Fibroblast of skin of abdomen (primary cell): Measurements from ENCODE around the gene FAM98C.
"Not testable (repeated sequence)": the region's sequence is repeated elsewhere in the genome, so short reads cannot be mapped to it uniquely, and the experiment has no call there.

ENCODE experiments used
- DNase-seq: peaks from one replicate; pipeline ENCODE4 v3.0.0-alpha.2; 2013

Gene FAM98C

DNA sequence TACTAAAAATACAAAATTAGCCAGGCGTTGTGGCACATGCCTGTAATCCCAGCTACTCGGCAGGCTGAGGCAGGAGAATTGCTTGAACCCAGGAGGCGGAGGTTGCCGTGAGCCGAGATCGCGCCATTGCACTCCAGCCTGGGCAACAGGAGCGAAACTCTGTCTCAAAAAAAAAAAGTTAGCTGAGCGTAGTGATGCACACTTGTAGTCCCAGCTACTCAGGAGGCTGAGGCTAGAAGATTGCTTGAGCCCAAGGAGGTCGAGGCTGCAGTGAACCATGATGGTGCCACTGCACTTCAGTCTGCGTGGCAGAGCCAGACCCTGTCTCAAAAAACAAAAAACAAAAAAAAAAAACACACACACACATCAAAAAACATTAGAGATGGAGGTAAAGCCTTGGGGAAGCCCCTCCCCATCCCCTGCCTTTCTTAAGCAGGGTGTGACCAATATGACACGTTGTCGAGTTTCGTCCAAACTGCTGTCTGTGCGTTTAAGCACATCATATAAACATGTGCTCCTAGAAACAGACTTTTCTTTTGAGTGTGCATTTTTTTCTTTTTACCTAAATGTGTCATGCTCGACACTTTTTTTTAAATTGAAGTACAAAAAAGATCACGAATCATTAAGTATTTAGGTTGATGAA is 24.3 kb downstream of the FAM98C start:
- DNase-seq: not testable (repeated sequence)

DNA sequence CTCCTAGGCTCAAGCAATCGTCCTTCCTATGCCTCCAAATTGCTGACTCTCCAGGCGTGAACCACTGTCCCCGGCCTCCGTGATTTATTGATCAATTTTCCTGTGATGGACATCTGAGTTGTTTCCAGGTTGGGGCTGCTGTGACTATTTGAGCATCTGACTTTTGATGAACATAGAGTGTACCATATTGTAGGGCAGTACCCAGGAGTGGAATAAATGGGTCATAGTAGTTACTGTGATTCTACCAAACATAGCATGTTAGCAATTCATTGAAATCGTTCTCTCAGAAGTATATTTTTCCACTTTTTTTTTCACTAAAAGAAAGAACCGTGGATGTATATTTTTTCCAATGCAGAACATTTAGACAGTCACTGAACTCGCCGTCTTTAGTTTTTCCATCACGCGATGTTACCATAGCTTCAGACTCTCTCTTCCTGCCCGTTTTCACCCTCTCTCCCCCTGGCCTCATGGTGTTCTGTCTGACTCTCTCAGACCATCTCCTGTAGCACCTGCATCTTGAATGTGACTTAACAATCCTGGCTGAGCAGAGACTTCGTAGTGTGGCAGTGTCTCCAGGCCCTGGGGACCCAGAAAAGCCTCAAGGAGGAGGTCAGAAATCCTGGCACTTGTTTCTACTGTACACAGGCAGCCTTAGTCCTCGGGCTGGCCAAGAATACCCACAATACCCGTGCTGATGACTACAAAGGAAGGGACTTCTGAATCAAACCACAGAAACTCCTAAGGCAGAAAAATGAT is 26.3 kb downstream of the FAM98C start:
- DNase-seq: no peak

DNA sequence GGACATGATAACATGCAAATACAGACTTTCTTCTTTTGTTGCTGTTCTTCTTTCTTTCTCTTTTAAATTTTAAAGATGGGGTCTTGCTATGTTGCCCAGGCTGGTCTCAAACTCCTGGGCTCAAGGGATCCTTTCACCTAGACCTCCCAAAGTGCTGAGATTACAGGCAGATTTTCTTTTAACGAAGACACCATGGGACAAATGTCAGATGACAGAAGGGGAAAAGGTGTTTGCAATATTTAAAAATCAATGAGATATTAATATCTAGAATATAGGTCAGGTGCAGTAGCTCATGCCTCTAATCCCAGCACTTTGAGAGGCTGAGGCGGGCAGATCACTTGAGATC is 26.9 kb downstream of the FAM98C start:
- DNase-seq: no peak

DNA sequence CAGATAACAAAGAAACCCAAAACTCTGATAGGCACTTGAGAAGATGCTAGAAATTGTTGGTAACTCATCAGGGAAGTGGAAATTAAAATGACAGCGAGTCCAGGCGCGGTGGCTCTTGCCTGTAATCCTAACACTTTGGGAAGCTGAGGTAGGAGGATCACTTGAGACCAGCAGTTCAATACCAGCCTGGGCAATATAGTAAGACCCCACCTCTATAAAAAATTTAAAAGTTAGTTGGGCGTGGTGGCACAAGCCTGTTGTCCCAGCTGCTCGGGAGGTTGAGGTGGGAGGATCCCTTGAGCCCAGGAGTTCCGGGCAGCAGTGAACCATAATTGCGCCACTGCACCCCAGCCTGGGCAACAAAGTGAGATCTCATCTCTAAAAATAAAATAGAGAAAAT is 28.0 kb downstream of the FAM98C start:
- DNase-seq: no peak

DNA sequence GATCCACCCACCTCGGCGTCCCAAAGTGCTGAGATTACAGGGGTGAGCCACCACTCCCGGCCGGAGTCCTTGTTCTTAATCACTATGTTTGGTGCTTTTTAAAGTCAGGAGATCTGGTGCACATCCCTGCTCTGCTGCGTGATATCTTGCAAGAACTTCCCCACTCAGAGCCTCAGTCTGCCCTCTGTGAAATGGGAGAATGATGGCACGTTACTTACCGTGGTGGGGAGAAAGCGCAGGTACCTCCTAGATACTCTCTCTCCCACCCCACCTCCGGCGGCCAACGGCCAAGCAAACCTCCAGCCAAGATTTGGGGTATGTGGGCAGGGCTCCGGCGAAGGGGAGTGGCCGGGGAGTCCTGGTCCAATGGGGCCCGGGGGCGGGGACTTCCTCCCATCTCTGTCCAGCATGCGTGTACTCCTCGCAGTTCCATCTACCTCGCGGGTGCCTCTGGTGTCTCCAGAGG is 30.4 kb downstream of the FAM98C start, which contains the start of gene RYR1:
Gene RYR1 (plus strand): TSS at position 424 of the 466 bp plus-strand sequence. CDS start 139 bp downstream, outside the sequence.
- no peak for DNase-seq

DNA sequence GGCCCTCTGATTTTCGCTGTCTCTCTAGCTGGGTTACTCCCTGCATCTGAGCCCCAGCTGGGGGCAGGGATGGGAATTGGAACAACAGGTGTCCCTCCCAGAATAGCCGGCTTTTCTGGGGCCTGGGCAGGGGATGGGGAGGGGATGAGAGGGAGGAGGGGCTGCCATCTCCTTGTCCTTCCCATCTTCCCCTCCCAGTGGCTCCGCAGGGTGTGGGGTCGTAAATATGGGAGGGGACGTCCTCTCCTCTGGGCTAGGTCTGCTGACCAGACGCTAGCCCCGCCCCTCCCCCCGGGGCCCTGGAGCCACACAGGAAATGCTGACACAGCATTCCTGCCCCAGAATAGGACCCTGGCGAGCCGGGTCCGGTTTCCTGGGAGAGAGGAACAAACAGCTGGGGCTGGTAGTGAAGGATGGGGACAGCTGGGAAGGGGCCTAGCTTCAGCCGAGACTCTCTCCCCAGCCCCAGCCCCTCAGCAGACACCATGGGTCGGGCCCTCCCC is 31.7 kb downstream of the FAM98C start:
- DNase-seq: no peak

DNA sequence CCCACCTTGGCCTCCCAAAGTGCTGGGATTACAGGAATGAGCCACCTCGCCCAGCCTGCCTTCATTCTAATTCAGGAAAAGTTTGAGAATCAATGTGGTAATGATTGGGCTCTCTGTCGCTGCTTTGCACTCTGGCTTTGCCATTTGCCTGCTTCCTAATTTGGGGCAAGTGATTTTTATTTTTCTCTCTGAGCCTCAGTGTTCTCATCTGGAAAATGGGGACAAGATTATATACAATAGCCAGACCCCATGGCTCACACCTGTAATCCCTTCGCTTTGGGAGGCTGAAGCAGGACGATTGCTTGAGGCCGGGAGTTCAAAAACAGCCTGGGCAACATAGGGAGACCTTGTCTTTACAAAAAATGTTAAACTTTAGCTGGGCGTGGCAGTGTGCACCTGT is 34.4 kb downstream of the FAM98C start:
- no peak for DNase-seq

DNA sequence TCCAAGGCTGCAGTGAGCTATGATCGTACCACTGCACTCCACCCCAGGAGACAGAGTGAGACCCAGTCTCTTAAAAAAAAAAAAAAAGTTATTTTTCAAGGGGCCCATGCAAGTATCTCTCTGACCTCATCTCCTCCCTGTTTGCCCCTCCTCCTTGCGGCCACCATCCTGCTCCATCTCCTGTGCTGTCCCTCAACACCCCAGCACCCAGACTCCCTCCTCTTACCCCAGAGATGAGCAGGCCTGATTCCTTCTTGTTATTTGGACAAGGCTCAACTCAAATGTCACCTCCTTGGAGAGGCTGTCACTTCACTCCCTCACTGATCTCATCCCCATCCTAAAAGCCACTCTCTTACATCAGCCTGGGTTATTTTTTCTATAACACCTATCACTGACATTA is 35.0 kb downstream of the FAM98C start:
- DNase-seq: no peak

DNA sequence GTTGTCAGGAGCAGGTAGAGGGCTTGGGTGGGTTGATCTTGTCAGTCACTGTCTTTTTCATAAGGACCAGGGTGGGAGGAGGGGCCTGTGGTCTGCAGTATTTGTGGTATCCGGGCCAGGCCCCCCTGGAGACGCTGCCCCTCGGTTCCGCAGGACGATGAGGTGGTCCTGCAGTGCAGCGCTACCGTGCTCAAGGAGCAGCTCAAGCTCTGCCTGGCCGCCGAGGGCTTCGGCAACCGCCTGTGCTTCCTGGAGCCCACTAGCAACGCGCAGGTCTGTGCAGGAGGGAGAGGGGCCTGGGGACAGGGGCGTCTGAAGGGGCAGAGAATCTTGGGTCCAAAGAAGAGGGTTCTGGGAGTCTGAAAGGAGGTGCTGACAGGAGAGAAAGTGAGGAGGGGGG is 37.7 kb downstream of the FAM98C start:
- DNase-seq: no peak

DNA sequence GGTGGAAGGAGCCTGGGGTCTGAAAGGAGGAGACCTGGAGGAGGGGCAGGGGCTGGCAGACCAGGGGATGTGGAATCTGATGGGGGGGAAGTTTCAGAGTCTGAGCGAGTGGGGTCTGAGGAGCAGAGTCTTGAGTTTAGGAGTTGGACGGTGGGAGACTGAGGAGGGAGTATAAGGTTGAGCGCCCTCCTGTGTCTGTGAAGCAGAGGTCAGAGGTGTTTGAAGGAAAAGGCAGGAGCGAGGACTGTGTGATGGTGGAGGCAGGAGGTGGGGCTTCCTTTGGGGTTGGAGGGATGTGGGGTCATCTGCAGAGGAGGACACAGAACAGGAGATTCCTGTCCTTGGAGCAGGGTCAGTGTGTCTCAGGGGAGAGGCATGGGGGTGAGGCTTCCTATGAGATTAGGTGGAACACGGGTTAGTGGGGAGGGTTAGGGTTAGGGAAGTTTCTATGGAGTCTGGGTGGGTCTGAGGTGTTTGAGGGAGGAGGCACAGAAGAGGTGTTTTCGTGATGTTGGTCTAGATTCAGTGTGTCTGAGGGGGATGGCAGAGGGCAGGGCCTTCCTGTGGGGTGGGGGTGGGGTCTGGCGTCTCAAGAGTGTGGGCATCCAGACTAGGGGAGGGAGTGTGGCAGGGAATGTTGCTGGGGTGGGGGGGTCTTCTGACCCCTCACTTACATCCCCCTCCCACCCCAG is 38.9 kb downstream of the FAM98C start:
- DNase-seq: no peak

DNA sequence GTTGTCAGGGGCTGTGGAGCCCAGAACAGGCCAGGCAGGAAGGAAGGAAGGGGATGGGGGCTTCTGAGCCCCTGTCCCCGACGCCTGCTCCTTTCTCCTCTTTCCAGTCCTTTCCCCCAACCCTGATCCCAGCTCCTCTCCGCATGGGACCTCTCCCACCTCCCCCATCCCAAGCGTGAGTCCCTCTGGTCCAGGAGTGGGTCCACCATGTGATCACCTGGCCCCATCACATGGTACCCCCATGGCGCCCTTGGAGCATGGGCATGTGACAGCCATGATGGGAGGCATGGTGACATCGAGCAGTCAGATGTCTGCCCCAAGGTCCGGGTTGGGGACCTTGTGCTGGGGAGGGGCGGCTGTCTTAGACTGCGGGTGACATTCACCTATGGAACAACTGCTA is 39.8 kb downstream of the FAM98C start:
- DNase-seq: no peak

DNA sequence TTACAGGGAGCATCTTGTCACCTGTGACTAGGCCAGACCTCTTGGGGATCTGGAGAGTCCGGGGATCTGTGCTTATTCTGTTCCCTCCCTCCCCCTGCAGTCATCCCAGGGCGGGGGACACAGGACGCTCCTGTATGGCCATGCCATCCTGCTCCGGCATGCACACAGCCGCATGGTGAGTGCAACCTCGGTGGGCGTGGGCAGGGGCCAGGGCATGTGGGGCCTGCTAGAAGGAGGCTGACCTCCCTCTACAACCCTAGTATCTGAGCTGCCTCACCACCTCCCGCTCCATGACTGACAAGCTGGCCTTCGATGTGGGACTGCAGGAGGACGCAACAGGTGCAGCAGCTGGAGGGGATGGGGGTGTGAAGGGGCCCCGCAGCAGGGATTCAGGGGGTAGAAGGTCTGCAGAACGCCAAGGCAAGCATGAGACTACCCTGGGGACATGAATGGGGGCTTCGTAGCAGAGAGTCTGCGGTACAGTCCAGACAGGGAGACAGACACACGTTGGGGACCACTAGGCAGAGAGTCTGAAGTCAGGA is 40.6 kb downstream of the FAM98C start:
- no peak for DNase-seq

DNA sequence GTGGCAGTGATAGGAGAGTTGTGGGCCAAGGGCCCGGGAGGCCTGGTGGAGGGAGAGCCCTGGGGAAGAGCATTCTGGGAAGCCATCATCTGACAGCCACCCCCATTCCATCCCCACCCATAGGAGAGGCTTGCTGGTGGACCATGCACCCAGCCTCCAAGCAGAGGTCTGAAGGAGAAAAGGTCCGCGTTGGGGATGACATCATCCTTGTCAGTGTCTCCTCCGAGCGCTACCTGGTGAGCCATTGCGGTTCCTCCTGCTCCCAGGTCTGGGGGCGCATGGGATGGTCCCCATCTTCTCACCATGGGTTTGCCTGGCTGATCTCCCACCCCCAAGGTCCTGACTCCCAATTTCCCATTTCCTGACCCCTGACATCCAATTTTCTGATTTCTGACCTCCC is 41.1 kb downstream of the FAM98C start:
- DNase-seq: no peak

DNA sequence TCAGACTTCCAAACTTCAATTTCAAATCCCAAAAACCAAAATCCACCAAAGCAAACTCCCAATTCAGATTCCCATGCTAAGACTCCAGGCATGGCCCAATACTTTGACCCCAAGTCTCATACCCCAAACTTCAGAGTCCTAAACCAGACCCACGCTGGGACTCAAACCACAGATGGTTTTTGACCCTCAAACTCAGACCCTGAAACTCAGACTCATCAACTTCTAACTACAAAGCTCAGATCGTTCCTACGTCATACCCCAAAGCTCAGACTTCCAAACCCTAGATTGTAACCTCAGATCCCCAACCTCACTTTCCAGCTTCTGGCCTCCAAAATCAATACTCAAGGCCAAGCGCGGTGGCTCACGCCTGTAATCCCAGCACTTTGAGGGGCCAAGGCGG is 42.5 kb downstream of the FAM98C start:
- no peak for DNase-seq

DNA sequence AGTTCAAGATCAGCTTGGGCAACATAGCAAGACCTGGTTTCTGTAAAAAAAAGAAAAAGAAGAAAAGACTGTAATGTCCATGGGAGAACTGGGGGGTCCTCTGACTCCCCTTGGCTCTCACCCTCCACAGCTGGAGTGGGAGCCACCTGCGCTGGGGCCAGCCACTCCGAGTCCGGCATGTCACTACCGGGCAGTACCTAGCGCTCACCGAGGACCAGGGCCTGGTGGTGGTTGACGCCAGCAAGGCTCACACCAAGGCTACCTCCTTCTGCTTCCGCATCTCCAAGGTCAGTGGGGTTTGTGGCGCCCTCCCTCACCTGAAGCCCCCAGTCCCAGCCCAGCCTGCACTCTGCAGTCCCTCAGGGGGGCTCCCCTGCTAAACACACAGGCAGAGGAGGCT is 45.3 kb downstream of the FAM98C start:
- DNase-seq: no peak

DNA sequence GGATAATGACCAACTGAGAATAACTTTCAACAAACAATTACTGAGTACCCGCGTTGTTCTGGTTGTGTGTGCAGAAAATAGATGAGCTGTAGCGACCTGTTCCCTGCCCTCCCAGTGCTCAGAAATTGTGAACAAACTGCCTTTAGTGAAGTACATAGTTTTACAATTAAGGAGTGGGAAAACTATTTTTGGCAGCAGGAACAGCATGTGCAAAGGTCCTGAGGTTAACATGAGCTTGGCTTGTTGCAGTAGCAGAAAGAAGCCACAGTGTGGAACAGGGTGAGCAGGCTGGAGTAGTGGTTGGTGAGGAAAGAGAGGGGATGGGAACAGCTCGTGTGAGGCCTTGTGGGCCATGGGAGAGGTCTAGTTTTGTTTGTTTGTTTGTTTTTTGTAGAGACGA is 46.6 kb downstream of the FAM98C start:
- no peak for DNase-seq

DNA sequence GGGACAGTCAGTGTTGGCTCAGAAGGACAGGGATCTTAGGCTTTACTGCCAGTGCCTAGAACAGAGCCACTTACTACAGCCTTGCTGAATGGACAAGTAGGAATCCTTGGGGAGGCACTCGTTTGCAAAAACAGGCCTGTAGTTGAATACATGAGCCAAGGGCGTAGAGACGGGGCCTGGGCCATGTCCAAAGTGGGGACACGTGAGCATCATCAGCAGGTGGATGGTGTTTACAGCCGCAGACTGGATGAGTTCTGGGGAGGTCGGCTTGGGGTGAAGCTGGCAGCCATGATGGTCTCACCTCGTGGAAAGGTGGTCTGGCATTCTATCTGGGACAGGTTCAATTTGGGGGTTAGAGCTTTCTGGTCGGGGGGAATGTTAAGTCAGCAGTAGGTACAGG is 48.1 kb downstream of the FAM98C start:
- DNase-seq: no peak

DNA sequence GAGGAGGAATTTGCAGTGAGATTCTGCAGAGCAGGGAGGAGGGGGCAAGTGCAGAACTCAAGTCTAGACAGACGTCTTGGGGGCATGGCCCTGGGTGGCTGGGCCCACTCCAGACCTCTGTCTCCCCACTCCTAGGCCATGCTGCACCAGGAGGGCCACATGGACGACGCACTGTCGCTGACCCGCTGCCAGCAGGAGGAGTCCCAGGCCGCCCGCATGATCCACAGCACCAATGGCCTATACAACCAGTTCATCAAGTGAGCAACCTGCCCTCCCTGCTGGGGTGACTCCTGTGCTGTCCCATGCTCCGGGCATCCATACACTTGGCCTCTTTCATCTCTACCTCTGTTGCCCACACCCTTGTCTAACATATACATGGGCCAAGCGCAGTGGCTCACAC is 48.7 kb downstream of the FAM98C start:
- no peak for DNase-seq

DNA sequence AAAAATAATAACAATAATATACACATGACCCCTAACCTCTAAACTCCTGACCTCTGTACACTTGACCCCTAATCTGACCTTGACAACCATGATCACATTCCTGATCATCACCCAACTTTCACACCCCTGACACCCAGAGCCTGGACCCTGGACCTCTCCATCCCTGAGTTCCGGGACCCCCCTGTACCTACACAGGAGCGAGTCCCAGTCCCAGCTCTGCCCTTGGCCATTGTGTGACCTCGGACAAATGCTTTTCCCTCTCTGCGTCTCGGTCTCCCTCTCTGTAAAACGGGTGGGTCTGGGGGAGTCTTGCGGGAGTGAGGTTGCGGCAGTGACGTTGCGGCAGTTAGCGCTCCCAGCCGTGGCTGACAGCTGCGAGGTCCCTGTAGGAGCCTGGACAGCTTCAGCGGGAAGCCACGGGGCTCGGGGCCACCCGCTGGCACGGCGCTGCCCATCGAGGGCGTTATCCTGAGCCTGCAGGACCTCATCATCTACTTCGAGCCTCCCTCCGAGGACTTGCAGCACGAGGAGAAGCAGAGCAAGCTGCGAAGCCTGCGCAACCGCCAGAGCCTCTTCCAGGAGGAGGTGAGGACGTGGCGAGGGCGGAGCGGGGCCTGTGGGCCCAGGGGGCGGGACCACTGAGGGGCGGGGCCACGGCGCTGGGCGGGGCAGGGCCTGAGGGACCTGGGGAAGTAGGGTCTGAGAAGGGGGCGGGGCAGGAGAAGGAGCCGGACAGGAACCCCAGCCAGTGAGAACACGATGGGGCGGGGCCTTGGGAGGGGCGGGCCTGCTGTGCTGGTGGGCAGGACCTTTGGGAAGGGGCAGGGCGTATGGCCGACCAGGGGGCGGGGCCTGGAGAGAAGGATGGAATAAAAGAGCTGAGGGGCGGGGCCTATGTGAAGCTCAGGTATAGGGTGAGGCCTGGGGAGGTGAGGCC is 49.8 kb downstream of the FAM98C start:
- no peak for DNase-seq

DNA sequence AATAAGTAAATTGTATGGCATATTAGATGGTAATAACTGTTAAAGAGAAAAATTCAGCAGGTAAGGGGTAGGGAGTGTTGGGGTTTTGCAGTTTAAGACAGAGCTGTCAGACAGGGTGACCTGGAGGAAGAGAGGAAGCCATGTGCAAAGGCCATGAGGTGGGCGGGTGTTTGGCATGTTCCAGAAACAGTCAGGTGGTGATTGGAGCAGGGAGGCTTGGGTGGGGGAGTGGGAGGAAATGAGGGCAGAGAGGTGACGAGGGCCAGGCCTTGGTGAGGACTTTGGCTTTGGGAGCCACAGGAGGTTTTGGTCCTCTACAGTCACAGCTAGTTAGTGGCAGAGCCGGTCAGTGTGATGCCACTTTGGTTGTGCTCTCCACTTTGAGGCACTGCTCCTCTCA is 50.7 kb downstream of the FAM98C start:
- no peak for DNase-seq

DNA sequence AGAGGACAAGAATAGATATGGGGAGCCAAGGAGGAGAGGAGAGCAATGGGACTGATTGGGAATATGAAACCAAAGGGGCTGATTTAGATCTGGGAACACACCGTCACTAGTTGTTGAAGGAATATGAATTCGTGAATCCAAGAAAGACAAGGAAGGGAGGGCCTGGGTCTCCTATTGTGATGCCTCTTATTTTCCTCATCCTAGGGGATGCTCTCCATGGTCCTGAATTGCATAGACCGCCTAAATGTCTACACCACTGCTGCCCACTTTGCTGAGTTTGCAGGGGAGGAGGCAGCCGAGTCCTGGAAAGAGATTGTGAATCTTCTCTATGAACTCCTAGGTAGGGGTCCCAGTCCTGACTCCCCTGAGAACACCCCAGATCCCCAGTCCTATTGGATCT is 52.1 kb downstream of the FAM98C start:
- DNase-seq: no peak

DNA sequence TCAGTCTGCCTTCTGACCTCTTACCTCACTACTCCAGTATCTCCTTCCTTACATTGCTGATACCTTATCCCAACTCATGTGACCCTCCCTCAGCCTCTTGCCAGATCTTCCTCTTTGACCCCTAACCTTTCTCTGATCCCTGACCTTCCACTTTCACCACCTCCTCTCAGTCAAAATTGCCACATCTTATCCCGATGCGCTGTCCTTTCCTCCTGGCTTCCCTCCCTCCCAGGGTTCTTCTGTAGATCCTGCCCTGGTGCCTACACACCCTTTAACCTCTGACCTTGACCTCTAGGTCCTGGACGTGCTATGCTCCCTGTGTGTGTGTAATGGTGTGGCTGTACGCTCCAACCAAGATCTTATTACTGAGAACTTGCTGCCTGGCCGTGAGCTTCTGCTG is 54.3 kb downstream of the FAM98C start:
- DNase-seq: no peak
